Measurements from ENCODE around the gene SH3PXD2A. TPM values are rescaled to one million over a fixed set of nuclear protein-coding genes. Genes with fewer than 3 reads are reported as not detected.

Gene SH3PXD2A
- 10 to 100 TPM; 35.0 to 54.8 (median 45.4) TPM for total RNA-seq

GRCh38 chr10:103855424-103855823, at the start of gene SH3PXD2A:
TSS of gene SH3PXD2A (minus strand) at chr10:103855576. CDS start at chr10:103855266, 310 bp downstream.
- TF ChIP-seq CTCF (IDR thresholded peaks at IDR 0.05) = no peak
- TF ChIP-seq POLR2A (IDR thresholded peaks at IDR 0.05) = no peak
- peak within 1 kb of the TSS; percentile 44 for H3K4me3 ChIP-seq (ENCODE audit: low read depth, poor library complexity, severe bottlenecking)
- WGBS, 2 donors = 0 to 1% methylated on average over 4 to 35 of the region's 54 CpGs
- intact Hi-C loops (cut with DNase I; ENCODE audit: low total_unique reads) = loop anchor here (1.0 kb wide), 1 partner anchor 26 kb away; no protein-coding TSS in a partner anchor
- peak in 1 of 2 donors; percentile 85 for DNase-seq (ENCODE audit: low spot score in 2 of 2)

GRCh38 chr10:103901299-103901698, 45.9 kb upstream of the SH3PXD2A start:
- no peak for TF ChIP-seq POLR2A (IDR thresholded peaks at IDR 0.05)
- no peak for TF ChIP-seq CTCF (IDR thresholded peaks at IDR 0.05)
- H3K4me3 ChIP-seq (ENCODE audit: low read depth, poor library complexity, severe bottlenecking) = no peak overlapping the region
- 84 to 86% methylated on average over 5 of the region's 5 CpGs for whole genome bisulfite sequencing, 2 donors
- intact Hi-C loops (cut with DNase I; ENCODE audit: low total_unique reads) = no loop called here
- DNase-seq (ENCODE audit: low spot score in 2 of 2) = no peak

GRCh38 chr10:103899312-103899711, 43.9 kb upstream of the SH3PXD2A start:
- TF ChIP-seq POLR2A (IDR thresholded peaks at IDR 0.05) (no peak), CTCF (IDR thresholded peaks at IDR 0.05) (no peak)
- H3K4me3 ChIP-seq (ENCODE audit: low read depth, poor library complexity, severe bottlenecking) = no peak overlapping the region
- WGBS, 2 donors = 96 to 98% methylated on average over 5 of the region's 5 CpGs
- intact Hi-C loops (cut with DNase I; ENCODE audit: low total_unique reads) = no loop called here
- DNase-seq (ENCODE audit: low spot score in 2 of 2) = no peak

GRCh38 chr10:103897241-103897774, 41.9 kb upstream of the SH3PXD2A start:
- intact Hi-C loops (cut with DNase I; ENCODE audit: low total_unique reads) = no loop called here
- peak in 1 of 2 donors; percentile 82 for DNase-seq (ENCODE audit: low spot score in 2 of 2)
- TF ChIP-seq CTCF (IDR thresholded peaks at IDR 0.05) = no peak
- TF ChIP-seq POLR2A (IDR thresholded peaks at IDR 0.05) = no peak
- WGBS, 2 donors = 58 to 71% methylated on average over 7 of the region's 7 CpGs
- H3K4me3 ChIP-seq (ENCODE audit: low read depth, poor library complexity, severe bottlenecking) = no peak overlapping the region

- TF ChIP-seq POLR2A (IDR thresholded peaks at IDR 0.05) (no peak), CTCF (IDR thresholded peaks at IDR 0.05) (no peak)
- H3K4me3 ChIP-seq (ENCODE audit: low read depth, poor library complexity, severe bottlenecking) = no peak overlapping the region
- intact Hi-C loops (cut with DNase I; ENCODE audit: low total_unique reads) = no loop called here
- no peak for DNase-seq (ENCODE audit: low spot score in 2 of 2)
- 68 to 69% methylated on average over 5 of the region's 5 CpGs for WGBS, 2 donors
Observed at GRCh38 chr10:103896225-103896624, 40.8 kb upstream of the SH3PXD2A start.
